Common myeloid progenitor, CD34-positive (primary cell): ENCODE measurements around the gene CHCHD6.

Source experiments
- CTCF ChIA-PET: fragments of 350-600 bp; sonication (Branson Sonifier 250); formaldehyde crosslinking; loops from one replicate; lab custom pipeline; 2021; ENCODE audit warnings: antibody characterized with exemption; lab: Charles Lee
- POLR2A ChIA-PET: fragments of 350-600 bp; sonication (Branson Sonifier 250); formaldehyde crosslinking; loops from one replicate; lab custom pipeline; 2021; ENCODE audit warnings: antibody characterized with exemption; lab: Charles Lee
- DNase-seq, 3 donors: peaks; one replicate each; pipeline versions ENCODE4 v3.0.0 to v3.0.0-alpha.2; 2013
- H3K27ac ChIP-seq, 2 experiments: 1 replicate in 1 of 2; 2 replicates in 1 of 2; pipeline ENCODE4 v1.7.0; 2013; ENCODE audit warnings: inconsistent platforms in 2 of 2, low read length in 2 of 2, mild to moderate bottlenecking in 2 of 2, low read depth in 1 of 2, moderate library complexity in 1 of 2; ENCODE audit not compliant: severe bottlenecking in 2 of 2, insufficient read depth in 1 of 2, poor library complexity in 1 of 2
- H3K27me3 ChIP-seq, 5 experiments: replicated peaks in 2 of 5; 1 replicate in 3 of 5; 2 replicates in 2 of 5; pipeline versions ENCODE4 v1.6.1 to v1.7.0; 2013; ENCODE audit warnings: low read length in 4 of 5, mild to moderate bottlenecking in 2 of 5, moderate library complexity in 2 of 5, inconsistent platforms in 1 of 5; ENCODE audit not compliant: insufficient read depth in 5 of 5, control insufficient read depth in 4 of 5
- H3K36me3 ChIP-seq, 4 experiments: 1 replicate in 2 of 4; 2 replicates in 2 of 4; pipeline versions ENCODE4 v1.6.1 to v1.7.0; 2013; ENCODE audit warnings: low read length in 3 of 4, control low read depth in 1 of 4, mild to moderate bottlenecking in 1 of 4; ENCODE audit not compliant: control insufficient read depth in 4 of 4, insufficient read depth in 4 of 4
- H3K4me1 ChIP-seq, 4 experiments: 1 replicate in 3 of 4; 2 replicates in 1 of 4; pipeline versions ENCODE4 v1.6.1 to v1.7.1; 2013; ENCODE audit warnings: low read length in 3 of 4, mild to moderate bottlenecking in 3 of 4, control low read depth in 1 of 4, inconsistent platforms in 1 of 4, moderate library complexity in 1 of 4; ENCODE audit not compliant: control insufficient read depth in 4 of 4, insufficient read depth in 4 of 4; ENCODE audit errors: control extremely low read depth in 1 of 4
- H3K4me3 ChIP-seq, 7 experiments: 1 replicate in 4 of 7; 2 replicates in 3 of 7; pipeline versions ENCODE4 v1.5.1 to v1.7.0; 2013; ENCODE audit warnings: mild to moderate bottlenecking in 7 of 7, low read length in 6 of 7, moderate library complexity in 6 of 7, inconsistent platforms in 2 of 7, low read depth in 2 of 7, control low read depth in 1 of 7; ENCODE audit not compliant: insufficient read depth in 4 of 7, control insufficient read depth in 1 of 7; ENCODE audit errors: extremely low read depth in 1 of 7
- H3K9me3 ChIP-seq, 5 experiments: 1 replicate in 4 of 5; 2 replicates in 1 of 5; pipeline versions ENCODE4 v1.6.1 to v1.7.1; 2013; ENCODE audit warnings: low read length in 4 of 5, mild to moderate bottlenecking in 2 of 5, inconsistent platforms in 1 of 5, low read depth in 1 of 5, moderate library complexity in 1 of 5; ENCODE audit not compliant: control insufficient read depth in 4 of 5, insufficient read depth in 2 of 5; ENCODE audit errors: control extremely low read depth in 1 of 5
- WGBS: methylation state at CpG from one replicate; pipeline ENCODE4 v1.1.5; 2013; ENCODE audit not compliant: insufficient coverage; 5-methylcytosine and 5-hydroxymethylcytosine counted together

CHCHD6 gene

GRCh38 chr3:126939733-126940132 lies 235.7 kb downstream of the CHCHD6 start:
- no peak overlapping the region for H3K27ac ChIP-seq
- H3K4me1 ChIP-seq, result peaks cover 0 to 9% (median 0%) of the 10 kb centered on the region in 4 experiments
- H3K9me3 ChIP-seq, result no peaks in the 10 kb centered on the region
- no peak overlapping the region for H3K4me3 ChIP-seq
- CTCF ChIA-PET, result no interaction called here
- no peak for DNase-seq
- WGBS, result no CpG with 5 or more reads among the region's 3 CpGs
- no peaks in the 10 kb centered on the region for H3K36me3 ChIP-seq
- POLR2A ChIA-PET, result no interaction called here
- peaks cover 0 to 33% (median 15%) of the 10 kb centered on the region in 5 experiments for H3K27me3 ChIP-seq

- Histone ChIP-seq H3K27me3 (peaks cover 0 to 45% (median 17%) of the 10 kb centered on the region in 5 experiments), H3K9me3 (no peaks in the 10 kb centered on the region), H3K4me1 (no peaks in the 10 kb centered on the region), H3K4me3 (no peak overlapping the region), H3K27ac (no peak overlapping the region), H3K36me3 (no peaks in the 10 kb centered on the region)
- POLR2A ChIA-PET, result no interaction called here
- no peak for DNase-seq
- CTCF ChIA-PET, result no interaction called here
- WGBS, result 100% methylated on average over 4 of the region's 5 CpGs
Observed at GRCh38 chr3:126941721-126942270, 237.8 kb downstream of the CHCHD6 start.

GRCh38 chr3:126944089-126944965 lies 240.3 kb downstream of the CHCHD6 start:
- Histone ChIP-seq H3K4me1 (peaks cover 5 to 22% (median 18%) of the 10 kb centered on the region in 4 experiments), H3K9me3 (no peaks in the 10 kb centered on the region), H3K36me3 (no peaks in the 10 kb centered on the region), H3K27ac (no peak overlapping the region), H3K27me3 (peaks cover 0 to 36% (median 10%) of the 10 kb centered on the region in 5 experiments), H3K4me3 (no peak overlapping the region)
- WGBS, result 95% methylated on average over 8 of the region's 12 CpGs
- POLR2A ChIA-PET, result no interaction called here
- CTCF ChIA-PET, result no interaction called here
- no peak for DNase-seq

- ChIA-PET POLR2A (no interaction called here), CTCF (no interaction called here)
- Histone ChIP-seq H3K27ac (no peak overlapping the region), H3K4me3 (no peak overlapping the region), H3K27me3 (peaks cover 0 to 42% (median 10%) of the 10 kb centered on the region in 5 experiments), H3K36me3 (no peaks in the 10 kb centered on the region), H3K4me1 (peaks cover 5 to 22% (median 18%) of the 10 kb centered on the region in 4 experiments), H3K9me3 (no peaks in the 10 kb centered on the region)
- WGBS, result 98% methylated on average over 14 of the region's 17 CpGs
- DNase-seq, result no peak
Observed at GRCh38 chr3:126945171-126945721, 241.2 kb downstream of the CHCHD6 start.

- CTCF ChIA-PET, result no interaction called here
- H3K9me3 ChIP-seq, result no peaks in the 10 kb centered on the region
- POLR2A ChIA-PET, result no interaction called here
- H3K4me3 ChIP-seq, result no peak overlapping the region
- DNase-seq, result no peak
- WGBS, result 100% methylated on average over 8 of the region's 9 CpGs
- H3K27me3 ChIP-seq, result peaks cover 0 to 39% (median 10%) of the 10 kb centered on the region in 5 experiments
- no peaks in the 10 kb centered on the region for H3K36me3 ChIP-seq
- no peak overlapping the region for H3K27ac ChIP-seq
- peaks cover 5 to 22% (median 18%) of the 10 kb centered on the region in 4 experiments for H3K4me1 ChIP-seq
Observed at GRCh38 chr3:126945891-126946290, 241.9 kb downstream of the CHCHD6 start.

GRCh38 chr3:126946405-126946804 lies 242.4 kb downstream of the CHCHD6 start:
- Histone ChIP-seq H3K36me3 (no peaks in the 10 kb centered on the region), H3K9me3 (no peaks in the 10 kb centered on the region), H3K4me3 (no peak overlapping the region), H3K4me1 (peaks cover 5 to 22% (median 18%) of the 10 kb centered on the region in 4 experiments), H3K27me3 (peaks cover 0 to 37% (median 9%) of the 10 kb centered on the region in 5 experiments), H3K27ac (no peak overlapping the region)
- WGBS, result 98% methylated on average over 11 of the region's 11 CpGs
- ChIA-PET CTCF (no interaction called here), POLR2A (no interaction called here)
- DNase-seq, result no peak
